Bronchial epithelial cell (primary cell): ENCODE data around the gene OR9Q2. TPM values are rescaled to one million over a fixed set of nuclear protein-coding genes. Genes with fewer than 3 reads are reported as not detected.

Experiments used
- DNase-seq: peaks from one replicate; pipeline ENCODE4 v3.0.0-alpha.2; 2010; ENCODE audit warnings: low read depth
- FAIRE-seq: peaks from 2 replicates; lab custom pipeline; 2011; peaks lifted over from hg19 to GRCh38; lab: Jason Lieb, UNC
- H3K27me3 ChIP-seq: 2 replicates; pipeline ENCODE4 v1.5.1; 2011; ENCODE audit warnings: low read length; ENCODE audit not compliant: control insufficient read depth, insufficient read depth
- H3K36me3 ChIP-seq: 2 replicates; pipeline ENCODE4 v1.5.1; 2011; ENCODE audit warnings: low read length; ENCODE audit not compliant: control insufficient read depth, insufficient read depth
- H3K4me3 ChIP-seq: 2 replicates; pipeline ENCODE4 v1.5.1; 2011; ENCODE audit warnings: mild to moderate bottlenecking, low read depth, low read length, control low read depth
- CTCF ChIP-seq: IDR thresholded peaks from 2 replicates; pipeline ENCODE4 v1.5.1; 2011; ENCODE audit warnings: mild to moderate bottlenecking, moderate library complexity, low read length, control low read depth, inconsistent platforms; ENCODE audit not compliant: insufficient read depth, severe bottlenecking
- total RNA-seq: library from RNA; depleted of rRNA; stranded (reverse); fragments of >200 nt; gene quantifications from 2 replicates; pipeline ENCODE4 v1.2.1, GENCODE V29; 2014

OR9Q2 gene
- not detected in 2 replicates for total RNA-seq

DNA sequence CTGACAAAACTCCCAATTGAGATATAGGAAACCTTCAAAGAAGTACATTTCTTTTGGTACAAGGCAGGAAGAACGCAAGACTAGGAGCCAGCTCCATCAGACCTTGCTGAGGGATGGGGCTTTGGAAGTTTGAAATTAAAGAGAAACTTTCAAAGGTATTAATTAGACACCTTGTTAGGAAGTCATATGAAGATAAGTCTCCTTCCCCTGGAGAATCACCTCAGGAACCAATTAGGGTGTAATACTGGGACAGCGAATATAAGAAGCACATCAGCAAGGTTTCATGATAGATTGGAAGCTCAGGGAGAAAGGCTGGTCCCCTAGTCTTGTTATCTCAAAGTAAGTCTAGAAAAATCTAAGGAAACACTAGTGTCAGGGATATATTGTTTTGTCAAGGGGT, at the start of gene OR9Q2:
OR9Q2 (plus strand) TSS at position 301 of the 400 bp plus-strand sequence. CDS start 1,421 bp downstream, outside the sequence.
- no peak for DNase-seq
- H3K4me3 ChIP-seq = no peak within 1 kb of the TSS
- FAIRE-seq = no peak
- no peaks in the 10 kb centered on the region for H3K36me3 ChIP-seq
- TF ChIP-seq CTCF = no peak
- H3K27me3 ChIP-seq = no peaks in the 10 kb centered on the region

- peak; percentile 36 for FAIRE-seq
- TF ChIP-seq CTCF = no peak
Measured at GRCh38 chr11:58142761-58143160, 46.1 kb upstream of the OR9Q2 start.

GRCh38 chr11:58152781-58153180, 36.1 kb upstream of the OR9Q2 start:
- DNase-seq = no peak
- no peak for TF ChIP-seq CTCF
- Histone ChIP-seq H3K4me3 (no peak overlapping the region), H3K27me3 (no peaks in the 10 kb centered on the region), H3K36me3 (no peaks in the 10 kb centered on the region)
- FAIRE-seq = no peak

More at GRCh38 chr11:58142761-58143160, 46.1 kb upstream of the OR9Q2 start:
- no peaks in the 10 kb centered on the region for H3K36me3 ChIP-seq
- H3K27me3 ChIP-seq = no peaks in the 10 kb centered on the region
- no peak for DNase-seq
- H3K4me3 ChIP-seq = no peak overlapping the region

- Histone ChIP-seq H3K27me3 (no peaks in the 10 kb centered on the region), H3K36me3 (no peaks in the 10 kb centered on the region), H3K4me3 (no peak overlapping the region)
- no peak for DNase-seq
- no peak for FAIRE-seq
- TF ChIP-seq CTCF = no peak
Measured at GRCh38 chr11:58164389-58164788, 24.5 kb upstream of the OR9Q2 start.

- H3K4me3 ChIP-seq = no peak overlapping the region
- TF ChIP-seq CTCF = no peak
- no peaks in the 10 kb centered on the region for H3K36me3 ChIP-seq
- DNase-seq (no peak), FAIRE-seq (no peak)
- no peaks in the 10 kb centered on the region for H3K27me3 ChIP-seq
Measured at GRCh38 chr11:58164990-58165389, 23.9 kb upstream of the OR9Q2 start.

DNA sequence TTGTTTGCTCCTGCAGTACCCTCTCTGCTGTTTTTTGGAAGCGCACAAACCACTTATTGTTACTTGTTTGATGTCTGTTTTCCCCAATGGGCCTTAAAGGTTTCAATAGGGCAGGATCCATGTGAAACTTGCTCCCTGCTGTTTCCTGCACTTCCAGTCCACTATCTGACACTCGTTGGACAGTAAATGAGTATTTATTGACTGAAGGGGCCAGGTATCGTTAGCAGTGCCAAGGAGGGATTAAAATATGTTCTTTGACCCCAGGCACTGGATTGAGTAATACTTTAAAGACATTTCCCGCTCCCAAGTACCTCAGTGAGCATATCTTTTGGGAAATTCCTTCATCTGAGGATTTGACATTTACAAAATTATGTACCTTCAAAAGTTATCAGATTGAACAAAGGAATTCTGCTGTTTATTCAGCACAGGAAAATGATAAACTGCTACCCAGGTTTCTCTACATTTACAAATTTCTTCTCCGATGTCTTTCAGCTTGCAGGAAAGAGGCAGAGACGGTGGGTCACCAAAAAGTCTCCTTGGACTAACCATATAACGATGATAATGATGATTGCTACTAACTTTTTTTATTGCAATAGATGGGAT, 23.3 kb upstream of the OR9Q2 start:
- FAIRE-seq (no peak), DNase-seq (no peak)

More for the DNA sequence above, 23.3 kb upstream of the OR9Q2 start:
- no peaks in the 10 kb centered on the region for H3K27me3 ChIP-seq
- H3K4me3 ChIP-seq = no peak overlapping the region
- H3K36me3 ChIP-seq = no peaks in the 10 kb centered on the region
- no peak for TF ChIP-seq CTCF
